Glutamatergic neuron (in vitro differentiated cells): Measurements from ENCODE around the gene MICAL3. TPM values are rescaled to one million over a fixed set of nuclear protein-coding genes. Genes with fewer than 3 reads are reported as not detected.
A peak's percentile ranks its signal among the peaks of the same experiment; 100 is the strongest.
"Not testable (repeated sequence)": the region's sequence is repeated elsewhere in the genome, so short reads cannot be mapped to it uniquely, and the experiment has no call there.

Experiments used
- DNase-seq: peaks from one replicate; pipeline ENCODE4 v3.0.0; 2022
- H3K27ac Mint-ChIP-seq: one replicate; pipeline ENCODE4 v1.8.0; 2020; ENCODE audit warnings: mild to moderate bottlenecking, mixed read lengths, inconsistent platforms; ENCODE audit not compliant: unreplicated experiment
- H3K27me3 Mint-ChIP-seq: one replicate; pipeline ENCODE4 v1.8.0; 2020; ENCODE audit warnings: mild to moderate bottlenecking, moderate library complexity, mixed read lengths, inconsistent platforms; ENCODE audit not compliant: unreplicated experiment
- H3K36me3 Mint-ChIP-seq: one replicate; pipeline ENCODE4 v1.8.0; 2020; ENCODE audit warnings: mild to moderate bottlenecking, mixed read lengths, inconsistent platforms; ENCODE audit not compliant: unreplicated experiment
- H3K4me1 Mint-ChIP-seq: one replicate; pipeline ENCODE4 v1.8.0; 2020; ENCODE audit warnings: mild to moderate bottlenecking, low read depth, mixed read lengths, inconsistent platforms; ENCODE audit not compliant: unreplicated experiment
- H3K4me3 Mint-ChIP-seq: one replicate; pipeline ENCODE4 v1.8.0; 2020; ENCODE audit warnings: mild to moderate bottlenecking, mixed read lengths, inconsistent platforms; ENCODE audit not compliant: unreplicated experiment
- H3K9me3 Mint-ChIP-seq: one replicate; pipeline ENCODE4 v1.8.0; 2020; ENCODE audit warnings: mild to moderate bottlenecking, moderate library complexity, mixed read lengths, inconsistent platforms; ENCODE audit not compliant: unreplicated experiment
- CTCF ChIP-seq: fragments of 200-600 bp; sonication (generic); IDR thresholded peaks from one replicate; pipeline ENCODE4 v1.5.0; 2021; ENCODE audit not compliant: partially characterized antibody, unreplicated experiment
- total RNA-seq: library from RNA; stranded (reverse); fragmentation: NEBNext Ultra II Directional; extraction: Animal tissue kit (Norgen Biotek cat#: 25700); gene quantifications from one replicate; pipeline ENCODE4 v1.2.1, GENCODE V29; 2021; ENCODE audit not compliant: unreplicated experiment

Gene MICAL3
- total RNA-seq, 1 donor from 2014 or later = 132 TPM

DNA sequence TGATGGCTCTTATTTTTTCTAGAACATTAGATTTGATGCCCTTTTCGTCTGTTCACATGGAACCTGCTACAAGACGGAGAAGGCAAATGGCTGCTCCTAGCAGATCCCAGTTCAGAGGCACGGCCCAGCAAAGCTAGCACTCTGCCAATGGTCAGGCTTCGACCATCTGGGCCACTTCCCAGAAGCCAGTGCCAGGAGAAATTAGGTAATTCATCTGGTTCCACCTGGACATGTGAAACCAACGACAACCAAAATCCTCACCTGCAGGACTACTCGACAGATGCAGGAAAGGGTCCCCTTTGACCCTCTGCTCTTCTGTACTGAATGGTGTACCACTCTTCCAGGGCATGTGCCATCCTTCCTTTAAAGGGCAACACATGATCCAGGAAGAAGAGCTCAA lies 25.4 kb downstream of the MICAL3 start:
- H3K36me3 Mint-ChIP-seq = no peaks in the 10 kb centered on the region
- H3K9me3 Mint-ChIP-seq = peaks cover 12% of the 10 kb centered on the region
- H3K4me1 Mint-ChIP-seq = peaks cover 25% of the 10 kb centered on the region
- TF ChIP-seq CTCF = no peak
- no peak for DNase-seq
- no peak overlapping the region for H3K27ac Mint-ChIP-seq
- peaks cover 7% of the 10 kb centered on the region for H3K27me3 Mint-ChIP-seq
- H3K4me3 Mint-ChIP-seq = peak overlapping the region; percentile 91

DNA sequence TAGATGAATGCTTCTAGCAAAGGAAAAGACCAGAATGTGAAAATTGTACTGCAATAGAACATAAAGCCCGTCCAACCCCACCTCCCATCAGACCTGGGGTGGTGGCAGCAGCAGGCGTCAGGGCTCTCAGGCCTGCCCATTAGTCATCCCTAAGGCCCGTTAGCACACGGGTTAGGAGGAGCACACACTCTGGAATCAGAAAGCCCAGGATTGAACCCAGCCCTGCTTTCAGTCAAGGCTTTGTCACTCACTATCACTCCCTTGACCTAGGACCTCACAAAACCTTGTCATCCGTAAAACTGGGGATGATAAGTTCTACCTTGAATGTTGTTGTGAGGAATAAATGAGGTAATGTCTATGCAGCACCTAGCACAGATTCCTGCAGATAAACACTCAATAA lies 26.9 kb downstream of the MICAL3 start:
- Mint-ChIP-seq H3K9me3 (peaks cover 12% of the 10 kb centered on the region), H3K27ac (peak overlapping the region; percentile 57), H3K4me3 (peak overlapping the region; percentile 63), H3K27me3 (peaks cover 2% of the 10 kb centered on the region), H3K4me1 (peaks cover 29% of the 10 kb centered on the region), H3K36me3 (no peaks in the 10 kb centered on the region)
- TF ChIP-seq CTCF = no peak
- no peak for DNase-seq

- DNase-seq, H3K27me3 Mint-ChIP-seq, H3K27ac Mint-ChIP-seq, H3K36me3 Mint-ChIP-seq, H3K4me3 Mint-ChIP-seq, H3K9me3 Mint-ChIP-seq: not testable (repeated sequence)
- H3K4me1 Mint-ChIP-seq = peaks cover 48% of the 10 kb centered on the region
Observed at GRCh38 chr22:17995256-17995655, 29.1 kb downstream of the MICAL3 start.

DNA sequence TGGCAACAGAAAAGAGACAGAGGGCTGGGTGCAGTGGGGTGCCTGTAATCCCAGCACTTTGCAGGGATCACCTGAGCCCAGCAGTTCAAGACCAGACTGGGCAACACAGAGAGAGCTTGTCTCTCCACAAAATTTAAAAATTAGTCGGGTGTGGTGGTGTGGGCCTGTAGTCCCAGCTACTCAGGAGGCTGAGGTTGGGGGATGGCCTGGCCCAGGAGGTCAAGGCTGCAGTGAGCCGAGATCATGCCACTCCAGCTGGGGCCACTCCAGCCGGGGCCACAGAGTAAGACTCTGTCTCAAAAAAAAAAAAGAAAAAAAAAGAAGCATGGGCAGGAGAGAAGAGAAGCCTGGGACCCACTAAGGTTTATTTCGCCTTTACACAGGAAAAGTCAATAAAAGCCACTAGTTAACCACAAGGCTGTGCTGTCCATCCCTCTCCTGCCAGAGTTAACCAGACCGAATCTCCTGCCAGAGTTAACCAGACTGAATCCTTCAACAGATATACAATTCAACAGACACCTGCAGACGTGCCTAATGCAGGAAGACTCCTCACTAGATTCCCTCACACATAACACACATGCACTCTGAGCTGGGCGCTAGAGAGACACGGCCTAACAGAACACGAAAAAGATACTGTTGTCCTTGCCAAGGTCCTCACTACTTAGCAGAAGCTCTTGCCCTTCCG lies 29.8 kb downstream of the MICAL3 start:
- no peak overlapping the region for H3K27ac Mint-ChIP-seq
- H3K4me3 Mint-ChIP-seq = no peak overlapping the region
- TF ChIP-seq CTCF = no peak
- DNase-seq = no peak
- H3K27me3 Mint-ChIP-seq = no peaks in the 10 kb centered on the region
- H3K4me1 Mint-ChIP-seq = peaks cover 50% of the 10 kb centered on the region
- no peaks in the 10 kb centered on the region for H3K9me3 Mint-ChIP-seq
- no peaks in the 10 kb centered on the region for H3K36me3 Mint-ChIP-seq

GRCh38 chr22:17992976-17993375 lies 31.4 kb downstream of the MICAL3 start:
- not testable (repeated sequence) for H3K36me3 Mint-ChIP-seq, H3K27ac Mint-ChIP-seq, H3K4me3 Mint-ChIP-seq, DNase-seq, H3K27me3 Mint-ChIP-seq, H3K9me3 Mint-ChIP-seq
- peaks cover 55% of the 10 kb centered on the region for H3K4me1 Mint-ChIP-seq

- Mint-ChIP-seq H3K4me3 (peak overlapping the region; percentile 1), H3K4me1 (peaks cover 52% of the 10 kb centered on the region)
- not testable (repeated sequence) for DNase-seq, H3K27me3 Mint-ChIP-seq, H3K36me3 Mint-ChIP-seq, H3K27ac Mint-ChIP-seq, H3K9me3 Mint-ChIP-seq
Observed at GRCh38 chr22:17991992-17992391, 32.4 kb downstream of the MICAL3 start.
